Activated CD8-positive, alpha-beta T cell treated with anti-CD3 and anti-CD28 coated beads for 36 hours (primary cell): ENCODE data around the gene DUSP11. TPM values are rescaled to one million over a fixed set of nuclear protein-coding genes. Genes with fewer than 3 reads are reported as not detected.

Source experiments
- ATAC-seq: fragments of 200-7000 bp; cut with Tn5 transposase; one replicate; pipeline ENCODE4 v1.10.0; 2021; ENCODE audit warnings: mild to moderate bottlenecking, moderate library complexity
- CTCF ChIA-PET: fragments of 350-600 bp; sonication (Branson Sonifier 250); formaldehyde crosslinking; loops from one replicate; lab custom pipeline; 2021; ENCODE audit warnings: antibody characterized with exemption; lab: Charles Lee
- POLR2A ChIA-PET: fragments of 350-600 bp; sonication (Branson Sonifier 250); formaldehyde crosslinking; loops from one replicate; lab custom pipeline; 2021; ENCODE audit warnings: antibody characterized with exemption; lab: Charles Lee
- DNase-seq: peaks from one replicate; pipeline ENCODE4 v3.0.0-alpha.2; 2020
- H3K27ac Mint-ChIP-seq: one replicate; pipeline ENCODE4 v1.8.0; 2021; ENCODE audit warnings: mild to moderate bottlenecking, mixed read lengths
- H3K27me3 Mint-ChIP-seq: one replicate; pipeline ENCODE4 v1.8.0; 2021; ENCODE audit warnings: mixed read lengths
- H3K36me3 Mint-ChIP-seq: one replicate; pipeline ENCODE4 v1.8.0; 2021; ENCODE audit warnings: low read depth, mixed read lengths
- H3K4me1 Mint-ChIP-seq: one replicate; pipeline ENCODE4 v1.8.0; 2021; ENCODE audit warnings: low read depth, mixed read lengths
- H3K4me3 Mint-ChIP-seq: one replicate; pipeline ENCODE4 v1.8.0; 2021; ENCODE audit warnings: mild to moderate bottlenecking, moderate library complexity, mixed read lengths
- H3K9me3 Mint-ChIP-seq: one replicate; pipeline ENCODE4 v1.8.0; 2021; ENCODE audit warnings: mixed read lengths
- intact Hi-C: fragments of 100-400 bp; cut with micrococcal nuclease; formaldehyde crosslinking; loops from one replicate; pipeline ENCODE4 v1.10.0; 2022
- total RNA-seq, 2 experiments: library from RNA; stranded (reverse); gene quantifications; one replicate each; pipeline ENCODE4 v1.2.3, GENCODE V29; 2021
- TF ChIP-seq, protein P1 (sequence below): fragments of 200-600 bp; IDR thresholded peaks from one replicate; pipeline ENCODE4 v1.8.0; 2022; ENCODE audit warnings: antibody characterized with exemption, mild to moderate bottlenecking

Gene DUSP11
- total RNA-seq, 2 experiments from 2014 or later: 24.8 to 25.4 TPM

- H3K27ac Mint-ChIP-seq: no peak overlapping the region
Measured at GRCh38 chr2:73827018-73827417, 47.1 kb upstream of the DUSP11 start.

GRCh38 chr2:73825408-73825807 is 45.5 kb upstream of the DUSP11 start:
- H3K9me3 Mint-ChIP-seq: no peaks in the 10 kb centered on the region
- ChIA-PET CTCF (interaction anchor here (1.0 to 6.0 kb wide), 11 partner anchors 13 to 510 kb away, joined by 3 to 56 read pairs (median 11); partner anchors contain the start of genes BOLA3 and MOB1A), POLR2A (no interaction called here)
- peaks cover 42% of the 10 kb centered on the region for H3K4me1 Mint-ChIP-seq
- H3K27me3 Mint-ChIP-seq: peaks cover 2% of the 10 kb centered on the region
- H3K36me3 Mint-ChIP-seq: peaks cover 5% of the 10 kb centered on the region
- no peak overlapping the region for H3K4me3 Mint-ChIP-seq
- no peak overlapping the region for H3K27ac Mint-ChIP-seq
- intact Hi-C loops: no loop called here
- no peak for ATAC-seq
- TF ChIP-seq, protein P1, sequence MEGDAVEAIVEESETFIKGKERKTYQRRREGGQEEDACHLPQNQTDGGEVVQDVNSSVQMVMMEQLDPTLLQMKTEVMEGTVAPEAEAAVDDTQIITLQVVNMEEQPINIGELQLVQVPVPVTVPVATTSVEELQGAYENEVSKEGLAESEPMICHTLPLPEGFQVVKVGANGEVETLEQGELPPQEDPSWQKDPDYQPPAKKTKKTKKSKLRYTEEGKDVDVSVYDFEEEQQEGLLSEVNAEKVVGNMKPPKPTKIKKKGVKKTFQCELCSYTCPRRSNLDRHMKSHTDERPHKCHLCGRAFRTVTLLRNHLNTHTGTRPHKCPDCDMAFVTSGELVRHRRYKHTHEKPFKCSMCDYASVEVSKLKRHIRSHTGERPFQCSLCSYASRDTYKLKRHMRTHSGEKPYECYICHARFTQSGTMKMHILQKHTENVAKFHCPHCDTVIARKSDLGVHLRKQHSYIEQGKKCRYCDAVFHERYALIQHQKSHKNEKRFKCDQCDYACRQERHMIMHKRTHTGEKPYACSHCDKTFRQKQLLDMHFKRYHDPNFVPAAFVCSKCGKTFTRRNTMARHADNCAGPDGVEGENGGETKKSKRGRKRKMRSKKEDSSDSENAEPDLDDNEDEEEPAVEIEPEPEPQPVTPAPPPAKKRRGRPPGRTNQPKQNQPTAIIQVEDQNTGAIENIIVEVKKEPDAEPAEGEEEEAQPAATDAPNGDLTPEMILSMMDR: no peak
- no peak for DNase-seq

More at GRCh38 chr2:73827018-73827417, 47.1 kb upstream of the DUSP11 start:
- H3K36me3 Mint-ChIP-seq: peaks cover 16% of the 10 kb centered on the region
- H3K4me1 Mint-ChIP-seq: peaks cover 40% of the 10 kb centered on the region
- CTCF ChIA-PET: interaction anchor here (0.6 to 2.8 kb wide), 35 partner anchors 11 to 564 kb away, joined by 3 to 55 read pairs (median 3); partner anchors contain the start of genes BOLA3, DGUOK and MOB1A
- DNase-seq (peak; percentile 30), ATAC-seq (no peak)
- intact Hi-C loops: no loop called here
- TF ChIP-seq, protein P1: peak; percentile 48
- no peaks in the 10 kb centered on the region for H3K27me3 Mint-ChIP-seq
- H3K4me3 Mint-ChIP-seq: peak overlapping the region; percentile 80
- POLR2A ChIA-PET: no interaction called here
- no peaks in the 10 kb centered on the region for H3K9me3 Mint-ChIP-seq

- peaks cover 32% of the 10 kb centered on the region for H3K4me1 Mint-ChIP-seq
- CTCF ChIA-PET: interaction anchor here (0.6 to 6.0 kb wide), 75 partner anchors 9 to 568 kb away, joined by 3 to 56 read pairs (median 5); partner anchors contain the start of genes ACTG2, BOLA3, DUSP11 and MOB1A
- intact Hi-C loops: no loop called here
Measured at GRCh38 chr2:73823916-73824523, 44.1 kb upstream of the DUSP11 start.

GRCh38 chr2:73823416-73823815 is 43.5 kb upstream of the DUSP11 start:
- ATAC-seq (no peak), DNase-seq (no peak)
- Mint-ChIP-seq H3K27me3 (peaks cover 4% of the 10 kb centered on the region), H3K36me3 (no peaks in the 10 kb centered on the region), H3K9me3 (no peaks in the 10 kb centered on the region), H3K27ac (no peak overlapping the region), H3K4me3 (no peak overlapping the region), H3K4me1 (peaks cover 32% of the 10 kb centered on the region)
- POLR2A ChIA-PET: interaction anchor here (0.7 to 1.4 kb wide), 3 partner anchors 172 to 355 kb away, joined by 3 to 4 read pairs (median 3); no protein-coding TSS in a partner anchor
- CTCF ChIA-PET: interaction anchor here (0.9 to 6.0 kb wide), 58 partner anchors 8 to 568 kb away, joined by 3 to 56 read pairs (median 5); partner anchors contain the start of genes ACTG2, BOLA3, DUSP11 and MOB1A
- TF ChIP-seq, protein P1: no peak
- intact Hi-C loops: no loop called here

More at GRCh38 chr2:73823916-73824523, 44.1 kb upstream of the DUSP11 start:
- peaks cover 2% of the 10 kb centered on the region for H3K27me3 Mint-ChIP-seq
- no peaks in the 10 kb centered on the region for H3K9me3 Mint-ChIP-seq
- TF ChIP-seq, protein P1: peak; percentile 90
- no peak overlapping the region for H3K4me3 Mint-ChIP-seq
- H3K36me3 Mint-ChIP-seq: no peaks in the 10 kb centered on the region
- H3K27ac Mint-ChIP-seq: no peak overlapping the region
- ATAC-seq (no peak), DNase-seq (peak; percentile 42)
- POLR2A ChIA-PET: interaction anchor here (0.6 to 0.7 kb wide), 2 partner anchors 80 to 323 kb away, joined by 3 read pairs; no protein-coding TSS in a partner anchor

DNA sequence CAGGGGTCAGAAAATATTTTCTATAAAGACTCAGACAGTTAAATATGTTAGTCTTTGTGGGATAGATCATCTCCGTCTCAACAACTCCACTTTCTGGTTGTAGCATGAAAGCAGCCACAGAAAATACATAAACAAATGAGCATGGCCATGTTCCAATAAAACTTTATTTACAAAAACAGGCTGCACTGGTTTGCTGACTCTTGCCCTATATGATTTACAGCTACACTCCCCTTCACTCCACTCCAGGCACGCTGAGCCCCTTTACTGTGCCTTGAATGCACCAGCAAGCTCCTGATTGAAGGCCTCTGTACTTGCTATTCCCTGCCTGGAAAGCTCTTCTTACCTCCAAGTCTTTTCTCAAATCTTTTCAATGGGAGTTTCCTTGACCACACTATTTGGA is 43.1 kb upstream of the DUSP11 start:
- H3K9me3 Mint-ChIP-seq: no peaks in the 10 kb centered on the region
- ChIA-PET POLR2A (interaction anchor here (0.7 to 1.4 kb wide), 3 partner anchors 172 to 355 kb away, joined by 3 to 4 read pairs (median 3); no protein-coding TSS in a partner anchor), CTCF (interaction anchor here (0.8 to 6.0 kb wide), 17 partner anchors 11 to 569 kb away, joined by 3 to 56 read pairs (median 8); partner anchors contain the start of genes BOLA3 and MOB1A)
- TF ChIP-seq, protein P1: no peak
- peaks cover 30% of the 10 kb centered on the region for H3K4me1 Mint-ChIP-seq
- H3K36me3 Mint-ChIP-seq: no peaks in the 10 kb centered on the region
- ATAC-seq (no peak), DNase-seq (no peak)
- H3K27ac Mint-ChIP-seq: no peak overlapping the region
- peaks cover 4% of the 10 kb centered on the region for H3K27me3 Mint-ChIP-seq
- intact Hi-C loops: no loop called here
- no peak overlapping the region for H3K4me3 Mint-ChIP-seq
